Smooth muscle cell (in vitro differentiated cells): ENCODE results near the gene RASD2. TPM values are rescaled to one million over a fixed set of nuclear protein-coding genes. Genes with fewer than 3 reads are reported as not detected.

Experiments
- DNase-seq: peaks from one replicate; lab custom pipeline; 2025; ENCODE audit not compliant: unreplicated experiment; lab: John Stamatoyannopoulos, UW
- H2AFZ ChIP-seq: fragments of 200-600 bp; sonication (generic); 2 replicates; pipeline ENCODE4 v1.6.0; 2016; ENCODE audit warnings: antibody characterized with exemption, low read depth, mild to moderate bottlenecking
- H3F3A ChIP-seq: fragments of 200-600 bp; sonication (generic); 2 replicates; pipeline ENCODE4 v1.6.0; 2017; ENCODE audit warnings: antibody characterized with exemption, low read depth
- H3K27ac ChIP-seq: fragments of 200-600 bp; sonication (generic); 2 replicates; pipeline ENCODE4 v1.5.1; 2016; ENCODE audit warnings: low read depth, mild to moderate bottlenecking
- H3K27me3 ChIP-seq: fragments of 200-600 bp; sonication (generic); 2 replicates; pipeline ENCODE4 v1.6.1; 2016; ENCODE audit warnings: low read depth, mild to moderate bottlenecking
- H3K36me3 ChIP-seq: fragments of 200-600 bp; sonication (generic); 2 replicates; pipeline ENCODE4 v1.5.1; 2016; ENCODE audit warnings: low read depth
- H3K4me1 ChIP-seq: fragments of 200-600 bp; sonication (generic); 2 replicates; pipeline ENCODE4 v1.5.1; 2016; ENCODE audit warnings: low read depth
- H3K4me2 ChIP-seq: fragments of 200-600 bp; sonication (generic); 2 replicates; pipeline ENCODE4 v1.6.0; 2016; ENCODE audit warnings: mild to moderate bottlenecking
- H3K4me3 ChIP-seq: fragments of 200-600 bp; sonication (generic); 2 replicates; pipeline ENCODE4 v1.5.1; 2016; ENCODE audit warnings: mild to moderate bottlenecking
- H3K79me2 ChIP-seq: fragments of 200-600 bp; sonication (generic); 2 replicates; pipeline ENCODE4 v1.6.0; 2016; ENCODE audit warnings: low read depth, mild to moderate bottlenecking
- H3K9ac ChIP-seq: fragments of 200-600 bp; sonication (generic); 2 replicates; pipeline ENCODE4 v1.6.0; 2016; ENCODE audit warnings: low read depth
- H3K9me3 ChIP-seq: fragments of 200-600 bp; sonication (generic); replicated peaks from 2 replicates; pipeline ENCODE4 v1.5.1; 2016; ENCODE audit warnings: low read depth
- H4K20me1 ChIP-seq: fragments of 200-600 bp; sonication (generic); 2 replicates; pipeline ENCODE4 v1.6.0; 2016; ENCODE audit warnings: low read depth
- CTCF ChIP-seq: fragments of 200-600 bp; sonication (generic); IDR thresholded peaks from 2 replicates; pipeline ENCODE4 v1.5.1; 2017; ENCODE audit warnings: borderline replicate concordance, mild to moderate bottlenecking, antibody characterized with exemption; ENCODE audit not compliant: insufficient read depth, poor library complexity, severe bottlenecking
- WGBS: methylation state at CpG from one replicate; pipeline ENCODE4 v1.1.7; 2016; ENCODE audit warnings: low lambda C conversion rate; 5-methylcytosine and 5-hydroxymethylcytosine counted together
- polyA plus RNA-seq: library from polyadenylated mRNA; unstranded; fragments of >200 nt; fragmentation: Nextera tagmentation; extraction: Ambion mirVana; gene quantifications from 2 replicates; pipeline ENCODE4 v1.2.1, GENCODE V29; 2016
- total RNA-seq: library from RNA; depleted of rRNA; stranded (reverse); fragments of >200 nt; gene quantifications from 2 replicates; pipeline ENCODE4 v1.2.3, GENCODE V29; 2014

RASD2 gene
- total and polyA plus RNA-seq, 2 experiments from 2014 or later: 0.27 TPM; not detected in 1

GRCh38 chr22:35543702-35544101, 3.1 kb downstream of the RASD2 start:
- no peak for DNase-seq
- Histone ChIP-seq H3K27me3 (peaks cover 42% of the 10 kb centered on the region), H3K4me1 (peaks cover 5% of the 10 kb centered on the region), H3K4me2 (no peak overlapping the region), H3K36me3 (no peaks in the 10 kb centered on the region), H3K9me3 (no peaks in the 10 kb centered on the region), H3F3A (no peaks in the 10 kb centered on the region), H3K4me3 (no peak overlapping the region), H2AFZ (no peak overlapping the region), H3K79me2 (no peaks in the 10 kb centered on the region), H3K27ac (no peak overlapping the region), H3K9ac (no peak overlapping the region), H4K20me1 (no peaks in the 10 kb centered on the region)
- TF ChIP-seq CTCF: no peak
- 67% methylated on average over 3 of the region's 3 CpGs for WGBS

- H3K79me2 ChIP-seq: no peaks in the 10 kb centered on the region
- peaks cover 42% of the 10 kb centered on the region for H3K27me3 ChIP-seq
- H3K4me1 ChIP-seq: peaks cover 5% of the 10 kb centered on the region
- no peak for TF ChIP-seq CTCF
- H2AFZ ChIP-seq: no peak overlapping the region
- 60% methylated on average over 3 of the region's 3 CpGs for WGBS
- no peak for DNase-seq
- H3K4me2 ChIP-seq: no peak overlapping the region
- no peak overlapping the region for H3K4me3 ChIP-seq
- H3K36me3 ChIP-seq: no peaks in the 10 kb centered on the region
- no peaks in the 10 kb centered on the region for H3K9me3 ChIP-seq
- H3K27ac ChIP-seq: no peak overlapping the region
- H3K9ac ChIP-seq: no peak overlapping the region
- H3F3A ChIP-seq: no peaks in the 10 kb centered on the region
- H4K20me1 ChIP-seq: no peaks in the 10 kb centered on the region
These were observed 3.6 kb downstream of the RASD2 start for GRCh38 chr22:35544189-35544588.

GRCh38 chr22:35544827-35545226, 4.2 kb downstream of the RASD2 start:
- Histone ChIP-seq H4K20me1 (no peaks in the 10 kb centered on the region), H3K4me1 (peaks cover 5% of the 10 kb centered on the region), H3K27ac (no peak overlapping the region), H2AFZ (no peak overlapping the region), H3K4me3 (no peak overlapping the region), H3K27me3 (peaks cover 42% of the 10 kb centered on the region), H3K9ac (no peak overlapping the region), H3F3A (no peaks in the 10 kb centered on the region), H3K4me2 (no peak overlapping the region), H3K36me3 (no peaks in the 10 kb centered on the region), H3K79me2 (no peaks in the 10 kb centered on the region), H3K9me3 (no peaks in the 10 kb centered on the region)
- TF ChIP-seq CTCF: no peak
- 90% methylated on average over 9 of the region's 9 CpGs for WGBS
- no peak for DNase-seq

- Histone ChIP-seq H3K4me2 (no peak overlapping the region), H3K4me1 (no peaks in the 10 kb centered on the region), H3K4me3 (no peak overlapping the region), H3F3A (no peaks in the 10 kb centered on the region), H3K9me3 (no peaks in the 10 kb centered on the region), H3K36me3 (no peaks in the 10 kb centered on the region), H3K27me3 (peaks cover 27% of the 10 kb centered on the region), H3K27ac (no peak overlapping the region), H4K20me1 (no peaks in the 10 kb centered on the region), H3K9ac (no peak overlapping the region), H2AFZ (no peak overlapping the region), H3K79me2 (no peaks in the 10 kb centered on the region)
- no peak for TF ChIP-seq CTCF
- DNase-seq: no peak
- 95% methylated on average over 18 of the region's 18 CpGs for WGBS
These were observed 6.3 kb downstream of the RASD2 start for GRCh38 chr22:35546886-35547285.
